ENCODE results near the gene PMEPA1.
A peak's percentile ranks its signal among the peaks of the same experiment; 100 is the strongest.

Gene PMEPA1

DNA sequence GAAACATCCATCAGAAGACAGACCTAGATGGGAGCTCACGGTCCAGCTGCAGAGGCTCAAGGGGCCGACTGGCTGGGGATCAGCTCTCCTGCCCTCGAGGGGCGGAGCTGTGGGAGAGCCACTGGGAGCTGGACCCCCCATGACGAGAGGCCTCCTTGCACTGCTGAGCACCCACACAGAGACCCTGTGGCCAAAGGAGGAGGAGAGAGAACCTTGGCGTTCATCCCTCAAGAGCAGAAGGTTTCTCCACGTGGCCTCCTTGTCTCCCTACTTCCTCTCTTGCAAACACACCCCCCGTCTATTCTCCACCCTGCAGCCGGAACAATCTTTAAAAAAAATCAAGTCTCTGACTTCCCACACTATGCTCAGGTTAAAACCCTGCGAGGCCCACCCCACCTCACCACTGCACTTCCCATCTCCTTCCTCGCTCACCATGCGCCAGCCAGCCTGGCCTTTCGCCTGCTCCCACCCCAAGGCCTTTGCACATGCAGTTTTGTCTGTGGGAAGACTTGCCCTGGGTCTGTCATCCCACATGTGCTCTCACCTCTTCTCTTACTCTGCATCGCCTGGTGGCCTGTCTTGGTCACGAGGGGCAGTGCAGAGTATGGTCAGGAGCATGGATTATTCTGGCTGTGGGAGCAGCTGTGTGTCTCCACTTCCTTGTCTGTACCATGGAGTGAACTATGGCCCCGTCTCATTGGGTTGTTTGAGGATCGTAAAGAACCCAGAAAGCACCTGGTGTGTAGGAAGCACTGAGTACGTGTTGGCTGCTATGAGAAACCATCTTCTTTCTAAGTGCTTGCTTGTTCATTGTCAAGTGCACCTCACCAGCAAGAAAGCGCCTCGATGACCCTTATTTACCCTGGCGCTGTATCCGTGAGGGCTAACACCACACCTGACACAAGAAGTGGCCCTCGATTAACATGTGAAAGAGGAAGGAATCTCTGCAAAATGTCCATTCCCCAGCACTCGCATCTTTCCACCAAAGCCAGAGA, 32.9 kb downstream of the PMEPA1 start:
- no peak for DNase-seq

DNA sequence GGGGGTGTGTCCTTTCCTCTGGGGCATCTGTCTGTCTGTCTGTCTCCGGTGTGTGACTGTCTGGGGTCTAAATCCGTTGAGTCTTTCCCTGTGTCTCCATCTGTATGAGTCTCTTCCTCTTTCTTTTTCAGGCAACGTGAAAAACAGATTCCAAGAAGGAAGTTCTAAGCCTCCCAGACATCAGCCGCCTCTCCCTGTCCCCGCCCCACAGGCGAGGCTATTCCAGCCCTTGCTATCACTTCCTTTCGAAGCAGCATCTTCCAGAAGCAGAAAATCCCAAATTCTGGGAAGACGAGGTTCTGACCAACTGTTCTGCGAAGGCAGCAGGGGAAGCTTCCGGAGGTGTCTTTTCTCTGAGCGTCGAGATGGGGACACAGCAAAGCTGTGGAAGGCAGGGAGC, 34.0 kb downstream of the PMEPA1 start:
- DNase-seq: no peak

DNA sequence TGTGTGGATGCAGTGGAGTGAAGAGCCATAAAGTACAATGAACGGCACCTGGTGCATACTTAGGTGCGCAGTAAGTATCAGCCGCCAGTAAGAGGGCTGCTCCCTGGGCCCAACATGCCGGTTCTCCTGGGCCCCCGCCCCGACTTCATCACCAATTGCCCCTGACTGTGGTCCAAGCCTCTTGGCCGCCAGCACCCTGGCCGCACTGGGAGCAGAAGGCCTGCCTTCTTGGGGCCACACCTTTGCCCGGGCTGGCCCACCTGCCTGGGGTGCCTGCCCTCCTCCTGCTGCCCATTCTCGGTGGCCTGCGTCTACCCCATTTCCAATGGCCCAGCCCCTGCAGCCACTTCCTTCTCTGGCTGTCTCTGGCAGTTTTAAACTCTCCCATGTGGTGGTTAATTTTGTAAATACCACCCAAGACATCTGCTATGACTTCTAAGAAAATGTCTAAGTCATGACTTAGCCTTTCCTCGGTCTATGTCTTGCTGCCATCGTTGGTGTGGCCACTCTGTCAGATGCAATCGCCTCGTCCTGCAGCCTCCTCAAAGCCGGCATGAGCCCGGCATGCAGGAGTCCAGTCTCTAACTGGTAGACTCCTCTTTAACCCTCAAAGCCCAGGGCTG, 36.8 kb downstream of the PMEPA1 start:
- DNase-seq: no peak

DNA sequence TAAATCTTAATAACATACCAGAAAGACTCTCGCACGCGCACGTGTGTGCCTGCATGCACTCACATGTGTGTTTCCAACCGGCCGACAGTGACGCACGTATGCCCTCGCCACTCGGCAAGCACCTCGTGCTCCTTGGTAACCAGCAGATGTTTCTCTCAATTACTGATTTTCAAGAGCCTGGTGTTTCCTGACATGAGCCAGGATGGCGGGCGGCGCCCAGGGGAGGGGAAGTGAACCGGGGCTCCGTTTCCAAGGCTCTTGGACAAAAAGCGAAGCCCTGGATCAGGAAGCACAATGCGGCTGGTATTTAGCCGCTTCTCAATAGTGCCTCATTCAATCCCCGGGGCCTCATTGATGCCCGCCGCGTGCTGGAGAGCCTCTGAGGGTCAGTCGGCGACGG, 37.7 kb downstream of the PMEPA1 start:
- no peak for DNase-seq

DNA sequence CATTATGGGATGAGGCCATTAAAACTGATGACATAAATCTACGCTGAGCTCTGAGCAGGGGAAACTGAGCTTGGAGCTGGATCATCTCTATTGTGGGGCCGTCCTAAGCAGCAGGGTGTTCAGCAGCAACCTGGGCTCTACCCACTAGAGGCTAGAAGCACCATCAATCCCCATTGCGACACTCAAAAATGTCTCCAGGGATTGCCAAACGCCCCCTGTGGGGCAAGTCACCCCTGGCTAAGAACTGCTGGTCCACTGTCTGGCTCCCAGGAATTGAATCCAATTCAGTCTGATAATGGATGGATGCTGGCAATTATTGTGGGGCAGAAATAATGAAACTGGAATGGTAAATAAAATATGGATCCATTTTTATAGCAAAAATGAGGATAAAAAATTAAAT, 38.2 kb downstream of the PMEPA1 start:
- no peak for DNase-seq

DNA sequence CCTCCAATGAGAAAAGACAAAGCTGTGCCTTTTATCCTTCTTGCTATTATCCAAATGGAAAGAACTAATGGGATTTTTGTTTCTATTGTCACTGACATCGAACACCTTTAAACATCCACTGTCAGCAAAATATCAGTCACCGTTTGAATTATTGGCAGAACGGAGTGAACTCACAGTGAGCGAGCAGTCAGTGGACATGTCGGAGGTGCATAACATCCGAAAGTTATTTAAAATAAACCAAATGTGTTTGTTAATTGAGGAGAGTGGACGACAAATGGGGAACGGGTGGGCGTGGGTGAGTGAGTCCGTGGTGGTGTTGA, 38.8 kb downstream of the PMEPA1 start:
- DNase-seq: no peak

DNA sequence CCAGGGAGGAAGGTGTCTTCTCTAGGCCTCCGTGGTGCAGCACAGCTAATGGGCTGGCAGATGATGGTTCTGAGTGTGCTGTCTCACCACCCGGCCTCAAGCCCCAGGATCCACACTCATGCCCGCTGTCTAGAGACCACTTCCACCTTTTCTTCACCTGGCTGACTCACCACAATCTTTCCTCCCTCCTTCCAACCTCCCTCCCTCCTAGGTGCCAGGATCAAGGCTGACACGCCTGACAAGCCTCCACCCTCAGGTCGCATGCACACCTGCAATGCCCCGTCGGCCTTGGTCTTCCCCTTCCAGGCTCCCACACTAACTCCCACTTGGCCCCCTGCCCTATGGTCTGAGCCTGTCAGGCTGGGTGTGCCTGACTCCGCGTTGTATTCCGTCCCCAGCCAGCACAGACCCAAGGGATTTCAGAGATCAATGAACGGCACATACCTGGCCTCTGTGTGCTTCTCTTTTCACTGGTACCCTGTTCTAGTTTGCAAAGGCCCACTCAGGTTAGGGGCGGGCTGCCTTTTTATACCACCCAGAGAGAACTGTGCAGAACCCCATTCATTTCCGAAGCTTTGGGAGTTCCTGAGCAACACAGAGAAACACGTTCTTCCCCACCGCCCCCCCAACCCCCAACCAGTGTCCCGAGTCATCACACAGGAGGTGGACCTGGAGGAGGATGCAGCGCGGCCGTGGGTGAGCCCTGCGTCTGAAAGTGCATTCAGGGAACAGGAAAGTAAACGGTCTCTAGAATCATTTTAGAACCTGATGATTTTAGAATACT, 39.3 kb downstream of the PMEPA1 start:
- DNase-seq: no peak

DNA sequence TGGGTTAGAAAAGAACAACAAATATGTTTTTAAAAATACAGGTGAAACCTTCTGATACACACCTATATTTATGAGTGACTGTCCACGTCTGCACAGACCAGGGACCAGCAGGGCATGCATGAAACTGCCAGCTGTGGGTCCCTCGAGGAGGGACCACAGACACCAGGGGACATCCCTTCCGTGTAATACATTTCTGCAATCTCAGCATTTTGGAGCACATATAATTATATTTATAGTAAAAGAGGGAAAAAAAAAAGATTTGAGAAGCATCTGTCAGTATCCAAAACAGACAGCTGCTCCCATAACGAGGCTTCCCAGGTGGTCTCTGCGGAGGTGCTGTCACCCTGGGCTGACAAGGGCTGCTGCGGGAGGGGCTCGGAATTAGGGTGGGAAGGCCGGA, 40.2 kb downstream of the PMEPA1 start:
- no peak for DNase-seq

DNA sequence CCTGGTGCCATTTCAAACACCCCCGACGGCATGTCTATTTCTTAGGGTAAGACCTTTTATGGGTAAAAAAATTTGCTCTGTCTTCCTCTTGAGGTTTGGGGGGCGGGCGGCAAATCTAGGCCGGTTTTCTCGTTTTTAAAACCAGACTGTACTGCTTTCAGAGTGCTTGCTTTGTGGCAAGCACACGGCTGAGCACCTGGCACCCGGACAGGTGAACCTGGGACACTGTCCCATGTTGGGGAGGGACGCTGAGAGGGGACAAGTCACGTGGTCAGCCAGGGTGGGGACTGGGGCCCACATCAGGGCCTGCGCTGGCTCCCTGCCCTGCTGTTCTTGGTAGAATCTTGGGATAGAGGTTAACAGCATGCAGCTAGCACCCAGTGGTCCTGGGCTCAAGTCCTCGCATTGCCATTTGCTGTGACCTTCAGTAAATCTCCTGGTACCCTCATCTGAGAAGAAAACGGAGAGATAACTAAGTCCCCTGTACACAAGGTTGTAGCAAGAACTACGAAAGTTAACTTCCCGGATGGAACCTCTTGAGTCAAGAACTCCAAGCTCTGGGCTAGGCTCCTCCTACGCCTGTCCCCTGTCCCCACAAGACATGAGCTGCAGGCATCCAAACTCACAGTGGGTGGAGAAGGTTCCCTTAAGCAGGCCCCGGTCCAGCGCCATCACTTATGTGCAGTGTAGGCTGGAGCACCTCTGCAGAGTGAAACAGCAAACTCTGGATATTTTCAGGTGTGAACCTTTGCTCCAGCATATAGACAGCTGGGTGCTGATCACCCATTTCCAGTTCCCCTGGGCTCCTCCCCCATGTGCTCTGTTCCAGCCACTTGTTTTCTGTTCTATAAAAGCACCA, 41.7 kb downstream of the PMEPA1 start:
- DNase-seq: no peak

DNA sequence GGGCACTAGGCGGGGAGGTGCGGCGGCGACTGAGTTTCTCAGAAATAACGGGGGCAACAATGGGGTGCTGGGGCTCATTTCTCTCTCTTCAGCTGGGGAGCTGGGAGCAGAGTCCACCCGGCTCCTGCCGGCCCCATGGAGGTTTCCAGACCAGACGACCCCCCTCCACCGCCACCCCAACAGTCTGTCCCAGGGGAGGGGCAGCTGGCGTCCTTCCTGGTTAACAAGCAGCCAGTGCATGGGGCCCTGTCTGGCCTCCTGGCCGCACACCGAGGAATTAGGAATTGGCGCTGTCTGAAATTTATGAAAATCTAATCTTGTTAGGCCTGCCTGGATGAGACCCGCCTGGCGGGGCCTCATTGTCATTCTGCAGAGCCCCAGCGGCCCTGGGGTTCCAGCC, 42.4 kb downstream of the PMEPA1 start:
- DNase-seq: no peak

DNA sequence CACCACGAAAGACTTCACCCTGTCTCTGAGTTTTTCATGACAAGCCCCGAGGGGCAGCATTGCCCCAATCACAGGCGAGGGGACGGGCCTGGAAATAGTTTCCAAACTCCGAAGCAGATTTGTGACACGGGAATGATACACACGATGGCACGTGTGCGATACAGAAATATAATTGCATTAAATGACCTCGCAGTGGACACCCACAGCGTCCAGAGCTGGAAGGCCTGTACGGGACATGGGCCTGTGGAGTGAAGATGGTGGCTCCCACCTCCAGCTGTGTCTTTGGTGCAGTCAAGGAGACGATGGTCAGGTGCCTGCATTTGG, 43.0 kb downstream of the PMEPA1 start:
- DNase-seq: no peak

DNA sequence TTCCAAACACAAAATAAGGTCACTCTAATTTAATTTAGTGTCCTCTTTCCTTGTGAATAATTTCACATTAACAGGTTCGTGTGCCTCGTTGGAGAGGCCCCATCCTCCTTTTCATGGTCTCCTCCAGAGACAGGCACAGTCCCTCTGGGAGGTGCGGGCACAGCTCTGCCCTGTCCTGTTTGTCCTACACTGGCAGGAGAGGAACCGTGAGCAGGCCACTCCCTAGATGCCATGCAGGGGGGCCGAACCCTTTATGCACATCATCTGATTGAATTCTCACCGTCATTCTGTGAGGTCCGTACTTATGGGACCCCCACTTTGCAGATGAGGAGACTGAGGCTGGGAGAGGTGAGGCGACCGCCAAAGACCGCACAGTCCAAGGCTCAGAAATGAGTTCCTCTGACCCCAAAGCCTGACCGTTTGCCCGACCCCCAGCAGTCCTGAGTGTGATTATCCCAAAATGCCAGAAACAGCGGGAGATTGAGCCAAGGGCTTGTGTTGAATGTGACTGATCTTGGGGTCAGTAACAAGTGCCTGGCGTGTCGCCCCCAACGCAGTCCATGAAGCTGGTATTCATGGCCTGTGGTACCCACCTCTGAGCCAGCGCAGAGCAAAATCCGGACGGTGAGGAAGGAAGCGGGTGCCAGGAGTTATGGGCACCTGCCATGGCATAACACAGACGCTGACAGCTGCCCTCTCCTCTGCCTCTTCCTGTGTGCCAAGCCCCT, 43.5 kb downstream of the PMEPA1 start:
- DNase-seq: no peak

DNA sequence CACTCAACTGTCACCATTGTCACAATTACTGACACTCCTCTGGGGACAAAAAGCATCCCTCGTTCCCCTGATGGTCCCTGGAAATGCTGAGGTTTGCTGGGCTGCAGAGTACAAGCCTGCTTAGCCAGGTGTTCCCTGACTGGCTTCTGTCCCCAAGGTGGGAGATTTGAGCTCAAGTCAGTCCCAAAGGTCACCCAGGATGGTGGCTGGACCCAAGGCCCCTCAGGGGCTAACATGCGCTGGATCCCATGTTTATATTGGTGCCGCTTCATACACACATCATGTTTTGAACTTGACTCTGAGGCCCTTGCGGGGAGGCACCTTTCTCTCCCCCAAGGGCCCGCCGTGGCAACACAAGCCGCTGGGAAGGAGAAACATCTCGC, 44.2 kb downstream of the PMEPA1 start:
- DNase-seq: no peak

DNA sequence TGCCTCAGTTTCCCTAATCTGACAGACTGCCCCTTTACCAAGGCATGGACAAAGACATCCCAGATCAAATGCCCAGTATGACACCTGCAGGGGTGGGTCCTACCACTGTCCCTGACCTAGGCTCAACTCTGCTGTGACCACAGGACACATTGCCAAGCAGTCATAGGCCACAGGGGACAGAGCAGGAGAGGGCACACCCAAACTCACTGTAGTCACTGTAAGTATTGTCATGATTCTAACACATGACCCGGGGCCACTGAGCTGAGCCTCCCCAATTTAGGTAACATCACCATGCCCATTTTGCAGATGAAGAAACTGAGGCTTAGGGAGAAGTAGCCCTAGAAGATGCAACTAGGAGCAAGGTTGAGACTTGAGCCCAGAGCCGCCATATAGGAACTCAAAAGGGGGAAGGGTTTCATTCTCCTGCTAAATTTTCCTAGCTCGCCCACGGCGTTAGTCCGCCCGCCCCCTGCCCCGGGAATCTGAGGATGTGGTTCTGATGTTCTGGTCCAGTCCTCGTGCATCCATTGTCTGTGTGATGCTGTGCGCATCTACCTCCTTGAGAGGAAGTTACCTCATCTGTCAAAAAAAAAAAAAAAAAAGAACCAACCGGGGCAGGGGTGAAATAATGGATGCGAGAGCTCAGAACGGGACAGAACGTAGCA, 44.8 kb downstream of the PMEPA1 start:
- peak; percentile 35 for DNase-seq

DNA sequence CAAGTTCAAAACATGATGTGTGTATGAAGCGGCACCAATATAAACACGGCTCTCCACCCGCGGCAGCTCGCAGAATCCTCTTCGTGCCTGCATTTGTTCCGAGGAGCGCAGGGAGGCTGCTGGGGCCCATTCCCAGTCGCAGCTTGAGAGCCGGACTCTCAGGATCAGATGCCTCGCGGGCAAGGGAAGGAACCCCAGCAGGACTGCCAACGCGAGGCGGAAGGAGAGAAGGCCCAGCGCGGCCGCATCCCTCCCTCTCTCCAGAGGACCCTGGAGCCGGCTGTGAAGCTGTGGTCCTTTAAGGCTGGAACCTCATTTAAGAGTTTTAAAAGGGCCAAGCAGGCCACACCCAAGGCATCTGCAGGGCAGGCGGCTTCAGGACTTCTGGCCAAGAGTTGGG, 45.3 kb downstream of the PMEPA1 start:
- DNase-seq: peak; percentile 30

DNA sequence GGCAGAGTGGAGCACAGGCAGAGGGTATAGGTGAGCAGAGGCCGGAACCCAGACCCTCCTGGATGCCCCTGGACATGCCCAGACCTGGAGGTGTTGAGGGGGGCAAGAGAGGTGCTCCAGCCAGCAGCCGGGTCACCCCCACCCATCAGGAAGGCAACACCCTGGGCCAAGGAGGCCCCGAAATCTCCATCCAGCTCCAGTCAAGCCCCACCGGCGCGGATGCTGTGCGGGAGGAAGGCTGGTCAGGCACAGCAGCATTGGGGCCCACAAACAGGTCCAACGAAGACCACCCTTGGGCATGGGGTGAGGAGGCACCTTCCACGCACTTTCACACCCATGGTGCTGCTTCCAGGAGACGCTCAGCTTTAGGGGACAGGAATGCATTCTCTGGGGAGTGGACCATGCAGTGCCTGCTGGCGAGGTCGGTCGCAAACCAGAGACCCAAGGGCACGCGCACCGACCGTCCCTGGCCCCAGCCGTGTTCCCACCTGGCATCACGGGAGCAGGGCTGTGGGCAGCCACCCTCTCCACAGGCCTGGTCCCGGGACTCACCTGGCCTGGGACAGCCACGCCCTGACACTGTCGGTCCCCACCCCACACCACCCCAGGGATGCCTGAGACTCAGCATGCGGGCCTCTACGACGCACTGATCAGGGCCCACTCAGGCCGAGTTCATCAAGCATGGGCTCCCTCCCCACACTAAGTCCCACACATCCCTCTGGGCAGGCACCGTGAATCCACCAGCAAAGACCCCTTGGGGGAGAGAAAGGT, 45.9 kb downstream of the PMEPA1 start:
- DNase-seq: peak; percentile 20

DNA sequence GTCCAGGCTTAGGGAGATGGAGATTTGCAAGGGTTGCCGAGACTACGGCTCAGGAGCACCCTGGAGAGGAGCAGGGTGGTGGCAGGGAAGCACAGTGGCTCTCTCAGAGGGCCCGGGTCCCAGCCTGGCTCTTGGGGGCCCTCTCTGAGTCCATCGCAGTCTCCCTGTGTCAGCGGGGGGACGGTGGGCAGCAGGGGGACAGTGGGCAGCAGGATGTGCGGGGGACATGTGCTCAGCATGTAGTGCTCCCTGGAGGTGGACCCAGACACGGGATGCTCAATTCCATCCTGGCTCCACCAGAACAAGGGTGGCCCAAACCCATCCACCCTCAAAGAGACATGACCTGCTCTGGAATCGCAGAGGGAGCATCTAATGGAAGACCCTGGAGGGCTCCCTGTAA, 46.6 kb downstream of the PMEPA1 start:
- DNase-seq: peak; percentile 36

DNA sequence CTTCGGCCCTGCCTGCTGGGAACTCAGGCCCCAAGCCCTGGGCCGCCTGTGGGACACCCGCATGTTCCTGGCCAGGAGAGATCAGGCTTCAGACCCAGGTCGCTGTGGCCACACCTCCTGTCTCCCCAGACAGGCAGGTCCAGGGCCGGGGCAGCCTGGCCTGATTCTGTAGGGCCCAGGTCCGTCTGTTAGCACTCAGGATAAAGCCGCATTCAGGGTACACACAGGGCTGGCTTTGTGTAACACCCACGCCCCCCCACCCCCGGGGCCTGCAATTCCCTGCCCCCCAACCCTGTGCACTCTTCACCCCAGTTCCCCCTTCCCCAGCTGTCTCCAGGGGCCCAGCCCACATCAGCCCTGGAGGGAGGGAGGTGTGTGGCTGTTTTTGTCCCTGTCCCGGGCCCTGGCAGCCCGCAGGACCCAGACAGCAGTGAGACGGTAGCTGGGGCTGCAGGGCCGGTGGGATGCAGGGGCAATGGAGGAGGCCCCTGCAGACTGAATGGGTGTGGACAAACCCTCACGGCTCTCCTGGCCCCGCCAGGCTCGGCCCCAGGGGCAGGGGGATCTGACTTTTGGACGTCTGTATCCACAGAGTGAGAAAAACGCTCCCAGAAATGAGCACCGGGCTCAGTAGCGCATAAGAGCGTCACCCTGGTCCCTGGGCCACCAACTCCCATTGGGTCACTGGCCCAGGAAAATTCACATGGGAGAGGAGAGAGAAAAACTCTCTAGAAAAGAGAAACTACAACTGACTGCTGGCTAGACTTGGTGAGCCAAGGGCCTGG, 47.2 kb downstream of the PMEPA1 start:
- peak; percentile 41 for DNase-seq

DNA sequence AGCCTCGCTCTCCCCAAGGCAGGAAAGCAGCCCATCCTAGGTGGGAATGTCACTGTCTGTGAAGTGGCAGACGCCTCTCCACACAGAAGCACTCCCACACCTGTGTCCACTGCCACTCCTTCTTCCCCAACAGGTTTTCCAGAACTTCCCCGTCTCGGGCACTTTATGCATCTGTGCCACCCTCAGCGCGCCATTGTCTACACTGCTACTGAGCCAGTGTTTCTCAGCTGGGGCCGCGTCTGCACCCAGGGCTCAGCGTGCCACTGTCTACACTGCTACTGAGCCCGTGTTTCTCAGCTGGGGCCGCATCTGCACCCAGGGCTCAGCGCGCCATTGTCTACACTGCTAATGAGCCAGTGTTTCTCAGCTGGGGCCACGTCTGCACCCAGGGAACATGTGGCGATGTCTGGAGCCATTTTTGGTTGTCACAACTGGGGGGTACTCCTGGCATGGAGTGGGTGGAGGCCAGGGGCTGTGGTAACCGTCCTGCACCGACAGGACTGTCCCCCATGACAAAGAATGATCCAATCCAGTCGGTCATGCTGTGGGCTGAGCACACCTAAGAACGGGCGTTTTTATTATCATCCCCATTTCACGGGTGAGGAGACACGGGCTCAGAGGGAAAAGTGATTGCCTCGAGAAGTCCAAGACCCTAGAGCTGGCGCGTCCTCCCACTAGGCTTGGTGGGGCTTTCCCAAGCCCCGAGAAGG, 47.9 kb downstream of the PMEPA1 start:
- DNase-seq: peak; percentile 39

Measured in right forelimb (tissue), 1 donor.